ENCODE data around the gene P4HTM.

DNA sequence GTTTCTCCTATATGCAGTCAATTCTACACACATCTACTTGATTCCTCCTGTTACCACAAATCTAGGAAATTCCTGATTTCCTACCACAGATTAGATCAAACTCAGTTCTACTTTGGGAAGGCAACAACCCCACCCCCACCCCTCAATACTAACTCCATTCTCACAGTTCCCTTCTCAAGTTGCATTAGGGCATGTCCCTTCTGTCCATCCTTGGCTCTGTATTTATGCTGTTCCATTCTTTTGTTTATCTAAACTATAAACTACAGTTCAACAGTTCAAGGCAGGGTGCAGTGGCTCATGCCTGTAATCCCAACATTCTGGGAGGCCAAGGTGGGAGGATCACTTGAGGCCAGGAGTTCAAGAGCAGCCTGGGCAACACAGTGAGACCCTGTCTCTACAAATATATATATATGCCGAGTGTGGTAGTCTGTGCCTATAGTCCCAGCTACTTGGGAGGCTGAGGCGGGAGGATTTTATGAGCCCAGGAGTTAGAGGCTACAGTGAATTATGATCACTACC is 64.4 kb downstream of the P4HTM start:
- TF ChIP-seq POLR2A (IDR thresholded peaks at IDR 0.05; ENCODE audit: low read depth, low read length) (no peak), POLR2AphosphoS5 (IDR thresholded peaks at IDR 0.05; ENCODE audit: insufficient read depth, low read depth, low read length) (no peak)
- TF ChIP-seq, protein P1, sequence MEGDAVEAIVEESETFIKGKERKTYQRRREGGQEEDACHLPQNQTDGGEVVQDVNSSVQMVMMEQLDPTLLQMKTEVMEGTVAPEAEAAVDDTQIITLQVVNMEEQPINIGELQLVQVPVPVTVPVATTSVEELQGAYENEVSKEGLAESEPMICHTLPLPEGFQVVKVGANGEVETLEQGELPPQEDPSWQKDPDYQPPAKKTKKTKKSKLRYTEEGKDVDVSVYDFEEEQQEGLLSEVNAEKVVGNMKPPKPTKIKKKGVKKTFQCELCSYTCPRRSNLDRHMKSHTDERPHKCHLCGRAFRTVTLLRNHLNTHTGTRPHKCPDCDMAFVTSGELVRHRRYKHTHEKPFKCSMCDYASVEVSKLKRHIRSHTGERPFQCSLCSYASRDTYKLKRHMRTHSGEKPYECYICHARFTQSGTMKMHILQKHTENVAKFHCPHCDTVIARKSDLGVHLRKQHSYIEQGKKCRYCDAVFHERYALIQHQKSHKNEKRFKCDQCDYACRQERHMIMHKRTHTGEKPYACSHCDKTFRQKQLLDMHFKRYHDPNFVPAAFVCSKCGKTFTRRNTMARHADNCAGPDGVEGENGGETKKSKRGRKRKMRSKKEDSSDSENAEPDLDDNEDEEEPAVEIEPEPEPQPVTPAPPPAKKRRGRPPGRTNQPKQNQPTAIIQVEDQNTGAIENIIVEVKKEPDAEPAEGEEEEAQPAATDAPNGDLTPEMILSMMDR (IDR thresholded peaks at IDR 0.05; ENCODE audit: extremely low read depth in 1 of 2, insufficient read depth in 1 of 2, low read depth in 1 of 2, low read length in 2 of 2) = no peak

Measured in endothelial cell of umbilical vein (primary cell).